Activated naive CD8-positive, alpha-beta T cell (primary cell): ENCODE data around the gene ZYX.
"Not testable (repeated sequence)": the region's sequence is repeated elsewhere in the genome, so short reads cannot be mapped to it uniquely, and the experiment has no call there.

Experiments used
- H3K27ac Mint-ChIP-seq: one replicate; pipeline ENCODE4 v1.8.0; 2021; ENCODE audit warnings: mixed read lengths
- H3K27me3 Mint-ChIP-seq: one replicate; pipeline ENCODE4 v1.8.0; 2021; ENCODE audit warnings: mixed read lengths
- H3K36me3 Mint-ChIP-seq: one replicate; pipeline ENCODE4 v1.8.0; 2021; ENCODE audit warnings: mixed read lengths
- H3K4me1 Mint-ChIP-seq: one replicate; pipeline ENCODE4 v1.8.0; 2021; ENCODE audit warnings: low read depth, mixed read lengths
- H3K4me3 Mint-ChIP-seq: one replicate; pipeline ENCODE4 v1.8.0; 2021; ENCODE audit warnings: mild to moderate bottlenecking, mixed read lengths
- H3K9me3 Mint-ChIP-seq: one replicate; pipeline ENCODE4 v1.8.0; 2021; ENCODE audit warnings: low read depth, mixed read lengths

Gene ZYX

GRCh38 chr7:143408686-143409561 lies 27.8 kb downstream of the ZYX start, which contains the start of gene EPHA1:
TSS of gene EPHA1 (minus strand) at chr7:143408856. CDS start at chr7:143408805, 51 bp downstream.
- H3K36me3 Mint-ChIP-seq: no peaks in the 10 kb centered on the region
- H3K27me3 Mint-ChIP-seq: no peaks in the 10 kb centered on the region
- H3K27ac Mint-ChIP-seq: peak within 1 kb of the TSS; percentile 88
- H3K4me1 Mint-ChIP-seq: peaks cover 67% of the 10 kb centered on the region
- H3K9me3 Mint-ChIP-seq: no peaks in the 10 kb centered on the region
- peak within 1 kb of the TSS; percentile 90 for H3K4me3 Mint-ChIP-seq

- H3K27me3 Mint-ChIP-seq: no peaks in the 10 kb centered on the region
- peaks cover 56% of the 10 kb centered on the region for H3K4me1 Mint-ChIP-seq
- peak overlapping the region; percentile 90 for H3K4me3 Mint-ChIP-seq
- H3K9me3 Mint-ChIP-seq: no peaks in the 10 kb centered on the region
- H3K36me3 Mint-ChIP-seq: peaks cover 4% of the 10 kb centered on the region
- H3K27ac Mint-ChIP-seq: no peak overlapping the region
Observed at GRCh38 chr7:143410521-143411004, 29.4 kb downstream of the ZYX start.

- H3K27ac Mint-ChIP-seq: peak overlapping the region; percentile 16
- H3K4me3 Mint-ChIP-seq: no peak overlapping the region
- H3K36me3 Mint-ChIP-seq: peaks cover 4% of the 10 kb centered on the region
- H3K9me3 Mint-ChIP-seq: no peaks in the 10 kb centered on the region
- peaks cover 44% of the 10 kb centered on the region for H3K4me1 Mint-ChIP-seq
- H3K27me3 Mint-ChIP-seq: no peaks in the 10 kb centered on the region
Observed at GRCh38 chr7:143411976-143412708, 31.0 kb downstream of the ZYX start.

- Mint-ChIP-seq H3K36me3 (peaks cover 4% of the 10 kb centered on the region), H3K9me3 (no peaks in the 10 kb centered on the region), H3K4me1 (peaks cover 35% of the 10 kb centered on the region), H3K27me3 (no peaks in the 10 kb centered on the region), H3K27ac (no peak overlapping the region), H3K4me3 (no peak overlapping the region)
Observed at GRCh38 chr7:143413123-143413522, 32.0 kb downstream of the ZYX start.

- not testable (repeated sequence) for H3K27me3 Mint-ChIP-seq, H3K27ac Mint-ChIP-seq, H3K4me3 Mint-ChIP-seq, H3K9me3 Mint-ChIP-seq
- peaks cover 14% of the 10 kb centered on the region for H3K36me3 Mint-ChIP-seq
- H3K4me1 Mint-ChIP-seq: peaks cover 33% of the 10 kb centered on the region
Observed at GRCh38 chr7:143415209-143415608, 34.1 kb downstream of the ZYX start.

- Mint-ChIP-seq H3K4me1 (peaks cover 30% of the 10 kb centered on the region), H3K9me3 (no peaks in the 10 kb centered on the region), H3K4me3 (no peak overlapping the region), H3K27ac (no peak overlapping the region), H3K36me3 (peaks cover 20% of the 10 kb centered on the region), H3K27me3 (no peaks in the 10 kb centered on the region)
Observed at GRCh38 chr7:143415742-143416397, 34.7 kb downstream of the ZYX start.

GRCh38 chr7:143416565-143417149 lies 35.5 kb downstream of the ZYX start:
- Mint-ChIP-seq H3K4me1 (peaks cover 25% of the 10 kb centered on the region), H3K4me3 (no peak overlapping the region), H3K36me3 (peaks cover 20% of the 10 kb centered on the region), H3K9me3 (no peaks in the 10 kb centered on the region), H3K27me3 (no peaks in the 10 kb centered on the region), H3K27ac (no peak overlapping the region)

- H3K9me3 Mint-ChIP-seq: no peaks in the 10 kb centered on the region
- peaks cover 18% of the 10 kb centered on the region for H3K4me1 Mint-ChIP-seq
- H3K27me3 Mint-ChIP-seq: no peaks in the 10 kb centered on the region
- no peak overlapping the region for H3K4me3 Mint-ChIP-seq
- H3K36me3 Mint-ChIP-seq: peaks cover 20% of the 10 kb centered on the region
- H3K27ac Mint-ChIP-seq: no peak overlapping the region
Observed at GRCh38 chr7:143417734-143418383, 36.7 kb downstream of the ZYX start.

- Mint-ChIP-seq H3K4me1 (peaks cover 18% of the 10 kb centered on the region), H3K9me3 (no peaks in the 10 kb centered on the region), H3K36me3 (peaks cover 22% of the 10 kb centered on the region), H3K4me3 (no peak overlapping the region), H3K27me3 (no peaks in the 10 kb centered on the region), H3K27ac (no peak overlapping the region)
Observed at GRCh38 chr7:143418681-143419458, 37.7 kb downstream of the ZYX start.

GRCh38 chr7:143419880-143420279 lies 38.7 kb downstream of the ZYX start:
- peak overlapping the region; percentile 61 for H3K27ac Mint-ChIP-seq

GRCh38 chr7:143420624-143421023 lies 39.5 kb downstream of the ZYX start:
- H3K4me3 Mint-ChIP-seq, H3K27ac Mint-ChIP-seq, H3K9me3 Mint-ChIP-seq, H3K27me3 Mint-ChIP-seq: not testable (repeated sequence)
- Mint-ChIP-seq H3K36me3 (peaks cover 18% of the 10 kb centered on the region), H3K4me1 (peaks cover 16% of the 10 kb centered on the region)

More at GRCh38 chr7:143419880-143420279, 38.7 kb downstream of the ZYX start:
- Mint-ChIP-seq H3K4me1 (peaks cover 18% of the 10 kb centered on the region), H3K27me3 (no peaks in the 10 kb centered on the region), H3K9me3 (no peaks in the 10 kb centered on the region), H3K4me3 (no peak overlapping the region), H3K36me3 (peaks cover 19% of the 10 kb centered on the region)

- no peak overlapping the region for H3K27ac Mint-ChIP-seq
- no peak overlapping the region for H3K4me3 Mint-ChIP-seq
- no peaks in the 10 kb centered on the region for H3K9me3 Mint-ChIP-seq
- H3K27me3 Mint-ChIP-seq: no peaks in the 10 kb centered on the region
- H3K4me1 Mint-ChIP-seq: peaks cover 22% of the 10 kb centered on the region
- peaks cover 22% of the 10 kb centered on the region for H3K36me3 Mint-ChIP-seq
Observed at GRCh38 chr7:143422033-143422432, 40.9 kb downstream of the ZYX start.

GRCh38 chr7:143424476-143424875 lies 43.3 kb downstream of the ZYX start:
- H3K27ac Mint-ChIP-seq, H3K27me3 Mint-ChIP-seq, H3K9me3 Mint-ChIP-seq, H3K4me3 Mint-ChIP-seq: not testable (repeated sequence)
- peaks cover 17% of the 10 kb centered on the region for H3K36me3 Mint-ChIP-seq
- H3K4me1 Mint-ChIP-seq: peaks cover 17% of the 10 kb centered on the region
